HEK293 (cell line): ENCODE results near the gene SLAMF9.

Experiments used
- ATF2 ChIP-seq: fragments of 450-650 bp; formaldehyde crosslinking; IDR thresholded peaks from 2 replicates; pipeline ENCODE4 v1.5.1; 2016; ENCODE audit warnings: missing biosample characterization, missing genetic modification characterization, low read depth
- BCL6B ChIP-seq: fragments of 450-650 bp; formaldehyde crosslinking; IDR thresholded peaks from 2 replicates; pipeline ENCODE4 v1.5.1; 2017; ENCODE audit warnings: missing biosample characterization, missing genetic modification characterization
- GLI2 ChIP-seq: fragments of 450-650 bp; formaldehyde crosslinking; IDR thresholded peaks from 2 replicates; pipeline ENCODE4; 2017; ENCODE audit warnings: missing biosample characterization, missing genetic modification characterization, low read depth, borderline replicate concordance
- GLIS2 ChIP-seq: fragments of 450-650 bp; formaldehyde crosslinking; IDR thresholded peaks from 2 replicates; pipeline ENCODE4 v1.5.1; 2016; ENCODE audit warnings: missing biosample characterization, missing genetic modification characterization
- HOXA7 ChIP-seq: sonication (generic); formaldehyde crosslinking; IDR thresholded peaks from 2 replicates; pipeline ENCODE4 v1.8.1; 2022; ENCODE audit warnings: missing genetic modification reagents, borderline replicate concordance
- KLF1 ChIP-seq: fragments of 450-650 bp; formaldehyde crosslinking; IDR thresholded peaks from 2 replicates; pipeline ENCODE4 v1.5.1; 2016; ENCODE audit warnings: missing biosample characterization, missing genetic modification characterization
- MYNN ChIP-seq: fragments of 450-650 bp; formaldehyde crosslinking; IDR thresholded peaks from 2 replicates; pipeline ENCODE4 v1.5.1; 2016; ENCODE audit warnings: missing biosample characterization, missing genetic modification characterization, borderline replicate concordance
- RBAK ChIP-seq: fragments of 450-650 bp; formaldehyde crosslinking; IDR thresholded peaks from 2 replicates; pipeline ENCODE4 v1.5.1; 2016; ENCODE audit warnings: missing biosample characterization, missing genetic modification characterization
- TSHZ1 ChIP-seq: fragments of 450-650 bp; formaldehyde crosslinking; IDR thresholded peaks from 2 replicates; pipeline ENCODE4 v1.5.1; 2016; ENCODE audit warnings: missing biosample characterization, missing genetic modification characterization, borderline replicate concordance
- YY1 ChIP-seq: fragments of 450-650 bp; formaldehyde crosslinking; IDR thresholded peaks from 2 replicates; pipeline ENCODE4 v1.5.1; 2018; ENCODE audit warnings: missing biosample characterization, missing genetic modification characterization
- ZBTB48 ChIP-seq: fragments of 450-650 bp; formaldehyde crosslinking; IDR thresholded peaks from 2 replicates; pipeline ENCODE4 v1.5.1; 2016; ENCODE audit warnings: missing biosample characterization, missing genetic modification characterization
- ZNF146 ChIP-seq: fragments of 450-650 bp; formaldehyde crosslinking; IDR thresholded peaks from 2 replicates; pipeline ENCODE4 v1.5.1; 2016; ENCODE audit warnings: missing biosample characterization, missing genetic modification characterization
- ZNF223 ChIP-seq: fragments of 450-650 bp; formaldehyde crosslinking; IDR thresholded peaks from 2 replicates; pipeline ENCODE4 v1.5.1; 2016; ENCODE audit warnings: missing biosample characterization, missing genetic modification characterization
- ZNF350 ChIP-seq: fragments of 450-650 bp; formaldehyde crosslinking; IDR thresholded peaks from 2 replicates; pipeline ENCODE4 v1.5.0; 2017; ENCODE audit warnings: missing biosample characterization, mild to moderate bottlenecking, missing genetic modification characterization
- ZNF354C ChIP-seq: fragments of 450-650 bp; formaldehyde crosslinking; IDR thresholded peaks from 2 replicates; pipeline ENCODE4 v1.5.1; 2016; ENCODE audit warnings: missing biosample characterization, missing genetic modification characterization, low read depth, borderline replicate concordance
- ZNF423 ChIP-seq: fragments of 450-650 bp; formaldehyde crosslinking; IDR thresholded peaks from 2 replicates; pipeline ENCODE4 v1.5.1; 2016; ENCODE audit warnings: missing biosample characterization, missing genetic modification characterization
- ZNF473 ChIP-seq: fragments of 450-650 bp; formaldehyde crosslinking; IDR thresholded peaks from 2 replicates; pipeline ENCODE4 v1.5.1; 2017; ENCODE audit warnings: missing biosample characterization, missing genetic modification characterization
- ZNF488 ChIP-seq: fragments of 450-650 bp; formaldehyde crosslinking; IDR thresholded peaks from 2 replicates; pipeline ENCODE4 v1.5.1; 2016; ENCODE audit warnings: missing biosample characterization, missing genetic modification characterization
- ZNF513 ChIP-seq: fragments of 450-650 bp; IDR thresholded peaks from 2 replicates; pipeline ENCODE4 v1.5.1; 2018; ENCODE audit warnings: missing biosample characterization, missing genetic modification characterization
- ZNF529 ChIP-seq: fragments of 450-650 bp; formaldehyde crosslinking; IDR thresholded peaks from 2 replicates; pipeline ENCODE4 v1.5.1; 2017; ENCODE audit warnings: missing genetic modification characterization, missing biosample characterization; ENCODE audit not compliant: insufficient replicate concordance
- ZNF530 ChIP-seq: fragments of 450-650 bp; formaldehyde crosslinking; IDR thresholded peaks from 2 replicates; pipeline ENCODE4 v1.5.1; 2016; ENCODE audit warnings: low read depth, missing biosample characterization, missing genetic modification characterization
- ZNF560 ChIP-seq: fragments of 450-650 bp; formaldehyde crosslinking; IDR thresholded peaks from 2 replicates; pipeline ENCODE4 v1.5.1; 2017; ENCODE audit warnings: missing biosample characterization, missing genetic modification characterization, borderline replicate concordance
- ZNF639 ChIP-seq: fragments of 450-650 bp; formaldehyde crosslinking; IDR thresholded peaks from 2 replicates; pipeline ENCODE4 v1.5.1; 2016; ENCODE audit warnings: missing biosample characterization, missing genetic modification characterization
- ZNF654 ChIP-seq: fragments of 450-650 bp; formaldehyde crosslinking; IDR thresholded peaks from 2 replicates; pipeline ENCODE4 v1.5.1; 2016; ENCODE audit warnings: low read depth, missing biosample characterization, missing genetic modification characterization
- ZNF664 ChIP-seq: fragments of 450-650 bp; formaldehyde crosslinking; IDR thresholded peaks from 2 replicates; pipeline ENCODE4 v1.5.1; 2016; ENCODE audit warnings: missing biosample characterization, missing genetic modification characterization
- ZNF791 ChIP-seq: fragments of 450-650 bp; formaldehyde crosslinking; IDR thresholded peaks from 2 replicates; pipeline ENCODE4 v1.5.1; 2016; ENCODE audit warnings: missing biosample characterization, missing genetic modification characterization
- ZSCAN18 ChIP-seq: fragments of 450-650 bp; formaldehyde crosslinking; IDR thresholded peaks from 2 replicates; pipeline ENCODE4 v1.5.1; 2016; ENCODE audit warnings: missing biosample characterization, missing genetic modification characterization

Gene SLAMF9

GRCh38 chr1:159916242-159917051 is 37.6 kb downstream of the SLAMF9 start (continued):
- TF ChIP-seq TSHZ1 (tag by site-specific recombination) (peak; percentile 98), HOXA7 (no peak), ZNF529 (no peak), ZNF350 (tag by site-specific recombination) (no peak), ZNF513 (tag by site-specific recombination) (0 out of 2 replicates have a peak, but pooled peaks have one; percentile 48), RBAK (tag by site-specific recombination) (no peak), GLI2 (tag by site-specific recombination) (peak; percentile 97), BCL6B (tag by site-specific recombination) (no peak), ZNF223 (no peak), ZSCAN18 (tag by site-specific recombination) (0 out of 2 replicates have a peak, but pooled peaks have one; percentile 31), YY1 (tag by site-specific recombination) (no peak), ATF2 (tag by site-specific recombination) (peak; percentile 95), ZBTB48 (tag by site-specific recombination) (no peak), ZNF146 (tag by site-specific recombination) (peak; percentile 80), ZNF473 (tag by site-specific recombination) (no peak), GLIS2 (tag by site-specific recombination) (peak; percentile 62), ZNF354C (no peak), MYNN (tag by site-specific recombination) (no peak), ZNF639 (tag by site-specific recombination) (peak; percentile 98), ZNF664 (tag by site-specific recombination) (peak; percentile 5; the same call in 1 of the 2 replicates), ZNF654 (tag by site-specific recombination) (peak; percentile 17; the same call in 1 of the 2 replicates), ZNF530 (tag by site-specific recombination) (no peak), ZNF560 (tag by site-specific recombination) (no peak), KLF1 (tag by site-specific recombination) (peak; percentile 80), ZNF423 (tag by site-specific recombination) (peak; percentile 88), ZNF488 (tag by site-specific recombination) (peak; percentile 47; the same call in 1 of the 2 replicates), ZNF791 (tag by site-specific recombination) (no peak)
